Measurements from ENCODE around the gene ENO2.
"Not testable (repeated sequence)": the region's sequence is repeated elsewhere in the genome, so short reads cannot be mapped to it uniquely, and the experiment has no call there.

Gene ENO2

GRCh38 chr12:6873094-6874014 is 41.0 kb upstream of the ENO2 start, which contains the start of gene SPSB2:
SPSB2 (minus strand) TSS chr12:6873303; CDS start chr12:6872901, 402 bp downstream.
- Mint-ChIP-seq H3K27ac (peak within 1 kb of the TSS; percentile 97), H3K27me3 (no peaks in the 10 kb centered on the region), H3K4me3 (peak within 1 kb of the TSS; percentile 89 to 100), H3K9me3 (no peaks in the 10 kb centered on the region), H3K36me3 (peaks cover 50 to 51% of the 10 kb centered on the region in 2 donors), H3K4me1 (peaks cover 42 to 56% of the 10 kb centered on the region in 2 donors)
- DNase-seq (peak; percentile 98), ATAC-seq (replicated peaks) (peak; percentile 84 to 87)

- not testable (repeated sequence) for ATAC-seq (replicated peaks); H3K9me3 Mint-ChIP-seq; DNase-seq; H3K27me3 Mint-ChIP-seq
- Mint-ChIP-seq H3K4me3 (peak overlapping the region; percentile 89 to 100), H3K27ac (peak overlapping the region; percentile 85), H3K4me1 (peaks cover 35 to 50% of the 10 kb centered on the region in 2 donors), H3K36me3 (peaks cover 44 to 45% of the 10 kb centered on the region in 2 donors)
Observed at GRCh38 chr12:6874015-6874368, 40.4 kb upstream of the ENO2 start.

DNA sequence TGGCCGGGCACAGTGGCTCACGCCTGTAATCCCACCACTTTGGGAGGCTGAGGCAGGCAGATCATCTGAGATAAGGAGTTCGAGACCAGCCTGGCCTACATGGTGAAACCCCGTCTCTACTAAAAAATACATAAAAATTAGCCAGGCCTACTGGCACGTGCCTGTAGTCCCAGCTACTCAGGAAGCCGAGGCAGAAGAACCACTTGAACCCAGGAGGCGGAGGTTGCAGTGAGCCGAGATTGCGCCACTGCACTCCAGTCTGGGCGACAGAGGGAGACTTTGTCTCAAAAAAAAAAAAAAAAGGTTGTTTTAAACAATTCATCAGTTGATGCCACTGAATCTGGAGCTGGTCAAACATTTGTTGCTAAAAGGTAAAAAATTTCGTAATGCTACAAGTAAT is 34.6 kb upstream of the ENO2 start:
- DNase-seq; H3K27ac Mint-ChIP-seq; ATAC-seq (replicated peaks); H3K4me3 Mint-ChIP-seq; H3K9me3 Mint-ChIP-seq; H3K27me3 Mint-ChIP-seq; H3K4me1 Mint-ChIP-seq: not testable (repeated sequence)
- peaks cover 14 to 18% of the 10 kb centered on the region in 2 donors for H3K36me3 Mint-ChIP-seq

GRCh38 chr12:6883252-6883651 is 31.1 kb upstream of the ENO2 start:
- H3K4me1 Mint-ChIP-seq, result no peaks in the 10 kb centered on the region
- H3K9me3 Mint-ChIP-seq, result no peaks in the 10 kb centered on the region
- no peaks in the 10 kb centered on the region for H3K27me3 Mint-ChIP-seq

DNA sequence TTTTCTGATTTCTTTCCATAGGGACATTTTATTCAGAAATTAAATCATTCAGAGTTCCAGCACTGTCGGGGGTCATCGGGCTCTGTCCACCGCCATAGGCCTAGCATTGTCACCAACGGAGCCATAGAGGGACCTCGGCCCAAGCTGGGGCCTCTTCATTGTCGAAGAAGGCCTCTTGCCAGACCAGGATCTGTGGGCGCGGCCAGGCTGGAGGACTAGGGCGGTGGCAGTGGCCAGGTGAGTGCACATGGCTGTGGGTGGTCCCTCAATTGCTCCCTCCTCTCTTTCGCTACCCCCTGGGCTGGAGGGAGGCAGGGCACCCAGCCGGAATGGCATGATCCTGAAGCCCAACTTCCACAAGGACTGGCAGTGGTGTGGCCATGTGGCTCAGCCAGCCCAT is 30.7 kb upstream of the ENO2 start:
- H3K9me3 Mint-ChIP-seq, result no peaks in the 10 kb centered on the region
- no peaks in the 10 kb centered on the region for H3K27me3 Mint-ChIP-seq
- no peaks in the 10 kb centered on the region for H3K4me1 Mint-ChIP-seq
- no peak for ATAC-seq (replicated peaks)
- H3K36me3 Mint-ChIP-seq, result peaks cover 4 to 10% of the 10 kb centered on the region in 2 donors
- H3K4me3 Mint-ChIP-seq, result no peak overlapping the region
- no peak for DNase-seq
- H3K27ac Mint-ChIP-seq, result no peak overlapping the region

More at GRCh38 chr12:6883252-6883651, 31.1 kb upstream of the ENO2 start:
- Mint-ChIP-seq H3K27ac (no peak overlapping the region), H3K36me3 (peaks cover 4 to 10% of the 10 kb centered on the region in 2 donors), H3K4me3 (no peak overlapping the region)
- DNase-seq (no peak), ATAC-seq (replicated peaks) (no peak)

DNA sequence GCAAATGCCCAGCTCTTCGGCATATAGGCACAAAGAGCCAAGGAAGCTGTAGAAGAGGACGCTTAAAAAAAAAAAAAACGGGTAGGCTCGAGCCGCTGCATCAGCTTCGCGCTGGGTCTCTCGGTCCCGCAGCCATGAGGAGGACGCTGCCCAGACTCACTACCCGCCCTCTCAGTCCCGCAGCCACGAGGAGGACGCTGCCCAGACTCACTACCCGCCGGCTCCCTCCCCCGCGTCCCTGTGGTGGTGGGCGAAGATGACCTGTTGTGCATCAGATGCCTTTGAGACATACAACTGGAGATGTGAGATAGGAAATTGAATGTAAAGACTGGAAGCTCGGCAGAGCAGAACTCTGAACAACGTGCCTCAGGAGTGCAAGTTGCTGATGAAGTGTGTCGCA is 29.8 kb upstream of the ENO2 start:
- H3K27ac Mint-ChIP-seq, result no peak overlapping the region
- H3K27me3 Mint-ChIP-seq, result no peaks in the 10 kb centered on the region
- H3K9me3 Mint-ChIP-seq, result no peaks in the 10 kb centered on the region
- peaks cover 4 to 10% of the 10 kb centered on the region in 2 donors for H3K36me3 Mint-ChIP-seq
- H3K4me3 Mint-ChIP-seq, result no peak overlapping the region
- DNase-seq (no peak), ATAC-seq (replicated peaks) (no peak)
- no peaks in the 10 kb centered on the region for H3K4me1 Mint-ChIP-seq

GRCh38 chr12:6886206-6886999 is 28.0 kb upstream of the ENO2 start:
- not testable (repeated sequence) for H3K4me3 Mint-ChIP-seq; H3K27me3 Mint-ChIP-seq; DNase-seq; H3K27ac Mint-ChIP-seq; ATAC-seq (replicated peaks); H3K9me3 Mint-ChIP-seq; H3K36me3 Mint-ChIP-seq
- peaks cover 4 to 14% of the 10 kb centered on the region in 2 donors for H3K4me1 Mint-ChIP-seq

GRCh38 chr12:6887460-6887859 is 26.9 kb upstream of the ENO2 start:
- Mint-ChIP-seq H3K9me3 (no peaks in the 10 kb centered on the region), H3K4me3 (no peak overlapping the region), H3K36me3 (peaks cover 4 to 10% of the 10 kb centered on the region in 2 donors), H3K27ac (no peak overlapping the region), H3K27me3 (no peaks in the 10 kb centered on the region), H3K4me1 (peaks cover 7 to 19% of the 10 kb centered on the region in 2 donors)
- DNase-seq (no peak), ATAC-seq (replicated peaks) (no peak)

DNA sequence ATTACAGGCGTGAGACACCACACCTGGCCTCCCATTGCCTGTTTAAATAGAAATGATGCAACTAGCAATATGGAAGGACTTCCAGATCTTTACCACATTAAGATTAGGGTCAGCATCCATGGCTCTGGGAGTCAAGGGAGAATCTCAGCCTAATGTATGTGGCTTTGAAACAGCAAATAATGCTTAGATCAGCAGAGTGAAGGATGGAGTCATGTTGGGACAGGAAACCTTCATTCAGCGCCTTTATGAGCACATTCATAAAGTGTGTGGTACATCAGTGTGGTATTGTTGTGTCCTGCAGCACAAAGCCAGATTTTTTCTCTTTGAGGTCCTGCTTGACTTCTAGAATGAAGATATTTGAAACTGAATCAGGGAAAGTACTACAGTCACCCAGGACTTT is 26.0 kb upstream of the ENO2 start:
- Mint-ChIP-seq H3K36me3 (peaks cover 4 to 10% of the 10 kb centered on the region in 2 donors), H3K4me3 (no peak overlapping the region), H3K4me1 (peaks cover 7 to 19% of the 10 kb centered on the region in 2 donors), H3K27ac (no peak overlapping the region), H3K27me3 (no peaks in the 10 kb centered on the region), H3K9me3 (no peaks in the 10 kb centered on the region)
- ATAC-seq (replicated peaks) (no peak), DNase-seq (no peak)

GRCh38 chr12:6888794-6889193 is 25.6 kb upstream of the ENO2 start:
- peaks cover 7 to 19% of the 10 kb centered on the region in 2 donors for H3K4me1 Mint-ChIP-seq
- H3K9me3 Mint-ChIP-seq; DNase-seq; ATAC-seq (replicated peaks); H3K4me3 Mint-ChIP-seq; H3K36me3 Mint-ChIP-seq; H3K27ac Mint-ChIP-seq; H3K27me3 Mint-ChIP-seq: not testable (repeated sequence)

DNA sequence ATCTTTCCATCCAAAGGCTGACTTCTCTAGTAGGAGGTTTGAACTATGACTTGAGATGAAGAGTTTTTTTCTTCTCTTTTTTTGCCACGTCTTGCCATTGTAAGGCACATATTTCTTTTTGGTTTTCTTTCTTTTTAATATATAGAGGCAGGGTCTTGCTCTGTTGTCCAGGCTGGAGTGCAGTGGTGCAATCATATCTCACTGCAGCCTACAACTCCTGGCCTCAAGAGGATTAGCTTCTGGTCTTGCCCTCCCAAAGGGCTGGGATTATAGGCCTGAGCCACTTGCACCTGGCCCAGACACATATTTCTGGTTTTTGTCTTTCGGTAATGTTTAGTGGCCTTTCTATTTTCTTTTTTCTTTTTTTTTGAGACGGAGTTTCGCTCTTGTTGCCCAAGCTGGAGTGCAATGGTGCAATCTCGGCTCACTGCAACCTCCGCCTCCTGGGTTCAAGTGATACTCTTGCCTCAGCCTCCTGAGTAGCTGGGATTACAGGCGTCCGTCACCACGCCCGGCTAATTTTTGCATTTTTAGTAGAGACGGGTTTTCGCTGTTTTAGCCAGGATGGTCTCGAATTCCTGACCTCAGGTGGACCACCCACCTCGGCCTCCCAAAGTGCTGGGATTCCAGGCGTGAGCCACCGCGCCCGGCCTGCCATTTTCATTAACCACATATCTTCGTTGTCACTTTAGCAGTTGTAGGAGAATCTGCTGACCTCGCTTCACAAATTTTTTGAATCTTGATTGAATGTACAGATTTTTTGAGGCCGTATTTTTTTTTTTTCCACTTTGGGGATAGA is 24.4 kb upstream of the ENO2 start:
- peaks cover 7 to 19% of the 10 kb centered on the region in 2 donors for H3K4me1 Mint-ChIP-seq
- H3K9me3 Mint-ChIP-seq; ATAC-seq (replicated peaks); H3K27me3 Mint-ChIP-seq; H3K36me3 Mint-ChIP-seq; DNase-seq: not testable (repeated sequence)
- H3K27ac Mint-ChIP-seq, result peak overlapping the region; percentile 97
- H3K4me3 Mint-ChIP-seq, result peak overlapping the region in 1 of 2 donors; percentile 83

- peak overlapping the region; percentile 83 to 90 for H3K4me3 Mint-ChIP-seq
- H3K36me3 Mint-ChIP-seq, result no peaks in the 10 kb centered on the region
- H3K27ac Mint-ChIP-seq, result peak overlapping the region; percentile 97
- DNase-seq (peak; percentile 97), ATAC-seq (replicated peaks) (peak; percentile 96 to 97)
- no peaks in the 10 kb centered on the region for H3K27me3 Mint-ChIP-seq
- no peaks in the 10 kb centered on the region for H3K9me3 Mint-ChIP-seq
- peaks cover 7 to 19% of the 10 kb centered on the region in 2 donors for H3K4me1 Mint-ChIP-seq
Observed at GRCh38 chr12:6890789-6891645, 23.4 kb upstream of the ENO2 start.

GRCh38 chr12:6891646-6892001 is 22.8 kb upstream of the ENO2 start:
- Mint-ChIP-seq H3K27ac (peak overlapping the region; percentile 97), H3K27me3 (no peaks in the 10 kb centered on the region), H3K4me3 (peak overlapping the region; percentile 83 to 90), H3K9me3 (no peaks in the 10 kb centered on the region), H3K36me3 (no peaks in the 10 kb centered on the region), H3K4me1 (peaks cover 7 to 19% of the 10 kb centered on the region in 2 donors)
- DNase-seq (no peak), ATAC-seq (replicated peaks) (peak; percentile 16 to 18)
